SH-SY5Y (cell line): Measurements from ENCODE around the gene TLL1.

ENCODE experiments used
- GATA2 ChIP-seq: IDR thresholded peaks from 2 replicates; pipeline ENCODE4 v1.6.1; 2011; ENCODE audit warnings: mild to moderate bottlenecking, low read depth, low read length
- GATA3 ChIP-seq: IDR thresholded peaks from 2 replicates; pipeline ENCODE4 v1.6.1; 2011; ENCODE audit warnings: low read depth, mild to moderate bottlenecking, low read length, moderate library complexity

DNA sequence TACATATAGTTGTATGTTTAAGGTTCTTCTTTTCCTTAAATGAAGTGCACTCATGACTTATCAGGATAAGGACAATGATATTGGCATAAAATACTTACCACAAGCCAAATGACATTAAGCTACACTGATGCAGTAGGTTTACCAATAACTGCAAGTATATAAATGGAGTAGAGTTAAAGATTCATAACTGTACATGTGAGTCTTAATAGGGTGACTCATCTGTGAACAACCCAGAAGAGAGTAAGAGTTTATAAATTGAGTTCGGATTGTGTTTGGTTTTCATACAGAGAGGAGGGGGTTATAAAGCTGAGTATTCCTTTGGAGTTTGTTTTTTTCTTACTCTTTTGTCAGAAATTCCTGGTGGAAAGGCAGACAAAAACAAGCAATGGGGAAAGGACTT is 144.8 kb downstream of the TLL1 start:
- TF ChIP-seq GATA2 = no peak
- TF ChIP-seq GATA3 = no peak
